K562 (cell line): ENCODE results near the gene MBOAT1. TPM values are rescaled to one million over a fixed set of nuclear protein-coding genes. Genes with fewer than 3 reads are reported as not detected.
A peak's percentile ranks its signal among the peaks of the same experiment; 100 is the strongest.

ENCODE experiments used
- GATAD2B ChIP-seq: fragments of 450-650 bp; IDR thresholded peaks from 2 replicates; pipeline ENCODE4 v1.6.1; 2017; ENCODE audit warnings: mild to moderate bottlenecking, borderline replicate concordance
- KLF1 ChIP-seq: fragments of 450-650 bp; IDR thresholded peaks from 2 replicates; pipeline ENCODE4 v1.6.1; 2016; ENCODE audit warnings: missing genetic modification characterization, missing compliant biosample characterization
- LCOR ChIP-seq: sonication (generic); formaldehyde crosslinking; IDR thresholded peaks from 2 replicates; pipeline ENCODE4 v1.8.0; 2022; ENCODE audit warnings: mild to moderate bottlenecking, missing genetic modification reagents
- NFYB ChIP-seq: IDR thresholded peaks from 2 replicates; pipeline ENCODE4 v1.6.1; 2011; ENCODE audit warnings: mild to moderate bottlenecking, moderate library complexity; ENCODE audit not compliant: insufficient read length; ENCODE audit errors: extremely low read depth
- NR2C2 ChIP-seq, 2 experiments: fragments of 200-800 bp in 1 of 2; sonication (Bioruptor generic) in 1 of 2; sonication (generic) in 1 of 2; formaldehyde crosslinking in 1 of 2; IDR thresholded peaks; 2 replicates each; pipeline versions ENCODE4 v1.6.1 to v1.8.0; 2016 to 2022; ENCODE audit warnings: mild to moderate bottlenecking in 1 of 2, missing compliant biosample characterization in 1 of 2, missing genetic modification characterization in 1 of 2, missing genetic modification reagents in 1 of 2
- RHOXF2B ChIP-seq: fragments of 250-450 bp; sonication (Bioruptor Pico); conservative IDR thresholded peaks from 2 replicates; pipeline ENCODE4 v1.5.1; 2021
- SAFB ChIP-seq: fragments of 200-400 bp; formaldehyde crosslinking; IDR thresholded peaks from 2 replicates; pipeline ENCODE4 v1.6.1; 2017; ENCODE audit warnings: low read depth, low read length, borderline replicate concordance
- ZBTB7A ChIP-seq: IDR thresholded peaks from 2 replicates; pipeline ENCODE4 v1.6.1; 2011; ENCODE audit warnings: low read depth, mild to moderate bottlenecking, low read length, moderate library complexity, borderline replicate concordance; ENCODE audit not compliant: control insufficient read depth
- ZNF274 ChIP-seq: IDR thresholded peaks from 2 replicates; pipeline ENCODE4 v1.6.1; 2011; ENCODE audit warnings: low read depth, mild to moderate bottlenecking, low read length, moderate library complexity, borderline replicate concordance
- ZSCAN29 ChIP-seq: fragments of 450-650 bp; IDR thresholded peaks from 2 replicates; pipeline ENCODE4 v1.6.1; 2017
- polyA plus RNA-seq, 8 experiments: library from polyadenylated mRNA; depleted of rRNA in 4 of 8; stranded (reverse) in 5 of 8; unstranded in 3 of 8; fragments of >200 nt; fragmentation: Nextera tagmentation in 2 of 8; fragmentation: Illumina TruSeq in 1 of 8; extraction: Ambion mirVana in 2 of 8; extraction: Trizol in 1 of 8; gene quantifications; 2 replicates each; pipeline versions ENCODE4 v1.2.1 to v1.2.3, GENCODE V29; 2011 to 2014; ENCODE audit warnings: inconsistent platforms in 1 of 8, missing spikeins in 1 of 8
- total RNA-seq, 7 experiments: library from RNA; depleted of rRNA in 6 of 7; stranded (reverse); fragments of >200 nt in 6 of 7; fragmentation: Illumina TruSeq in 2 of 7; extraction: Trizol in 2 of 7; gene quantifications; 2 replicates each; pipeline versions ENCODE4 v1.2.1 to v1.2.3, GENCODE V29; 2011 to 2021; ENCODE audit warnings: low replicate concordance in 1 of 7
- TF ChIP-seq, protein P1 (sequence below): sonication (generic); formaldehyde crosslinking; IDR thresholded peaks from 2 replicates; pipeline ENCODE4 v1.8.1; 2023; ENCODE audit warnings: mild to moderate bottlenecking, missing genetic modification reagents
- TF ChIP-seq, protein P2 (sequence below): sonication (generic); formaldehyde crosslinking; IDR thresholded peaks from 2 replicates; pipeline ENCODE4 v1.8.0; 2022; ENCODE audit warnings: mild to moderate bottlenecking, missing genetic modification reagents
- TF ChIP-seq, protein P3 (sequence below): fragments of 450-650 bp; IDR thresholded peaks from 2 replicates; pipeline ENCODE4 v1.6.1; 2018; ENCODE audit not compliant: partially characterized antibody
- TF ChIP-seq, protein P4 (sequence below): sonication (generic); formaldehyde crosslinking; IDR thresholded peaks from 2 replicates; pipeline ENCODE4 v1.8.0; 2022; ENCODE audit warnings: missing genetic modification reagents, mild to moderate bottlenecking, moderate library complexity, borderline replicate concordance

MBOAT1 gene
- total and polyA plus RNA-seq, 9 of the 15 experiments (the other 6 are each of a cell fraction or from before 2014, with no cell fraction given): 0.13 to 16.5 (median 10.3) TPM

DNA sequence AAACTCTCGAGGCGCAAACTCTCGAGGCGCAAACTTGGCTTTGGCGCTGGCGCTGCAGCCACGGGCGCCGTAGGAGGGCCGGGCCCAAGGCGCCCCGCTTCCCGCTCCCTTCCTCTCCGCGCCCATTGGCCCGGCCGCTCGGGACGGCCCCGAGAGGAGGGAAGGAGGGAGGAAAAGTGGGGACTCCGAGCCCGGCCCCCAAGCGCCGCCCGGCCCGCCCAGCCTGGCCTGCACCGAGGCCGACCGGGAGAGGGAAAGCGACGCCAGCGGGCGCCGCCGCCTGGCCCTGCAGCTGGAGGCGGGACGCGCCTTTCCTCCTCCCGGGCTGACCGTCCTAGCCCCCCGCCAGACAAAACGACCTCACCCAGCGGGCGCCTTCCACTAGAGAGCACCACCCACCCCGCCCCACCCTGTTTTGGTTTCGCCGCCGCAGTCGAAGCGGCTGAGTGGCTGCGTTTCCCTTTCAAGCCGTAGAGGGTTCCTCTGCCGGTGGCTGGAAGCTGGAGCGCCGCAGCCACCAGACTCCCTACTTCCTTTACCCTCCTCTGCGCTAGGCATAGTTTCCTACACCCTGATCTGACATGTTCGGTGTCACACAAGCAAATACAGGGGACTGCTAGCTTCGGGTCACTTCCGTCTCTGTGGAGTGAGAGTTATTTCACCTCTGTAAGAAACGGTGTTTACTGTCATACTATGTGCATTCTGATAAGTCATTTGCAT lies at the start of gene MBOAT1 (continued):
- TF ChIP-seq, protein P1, sequence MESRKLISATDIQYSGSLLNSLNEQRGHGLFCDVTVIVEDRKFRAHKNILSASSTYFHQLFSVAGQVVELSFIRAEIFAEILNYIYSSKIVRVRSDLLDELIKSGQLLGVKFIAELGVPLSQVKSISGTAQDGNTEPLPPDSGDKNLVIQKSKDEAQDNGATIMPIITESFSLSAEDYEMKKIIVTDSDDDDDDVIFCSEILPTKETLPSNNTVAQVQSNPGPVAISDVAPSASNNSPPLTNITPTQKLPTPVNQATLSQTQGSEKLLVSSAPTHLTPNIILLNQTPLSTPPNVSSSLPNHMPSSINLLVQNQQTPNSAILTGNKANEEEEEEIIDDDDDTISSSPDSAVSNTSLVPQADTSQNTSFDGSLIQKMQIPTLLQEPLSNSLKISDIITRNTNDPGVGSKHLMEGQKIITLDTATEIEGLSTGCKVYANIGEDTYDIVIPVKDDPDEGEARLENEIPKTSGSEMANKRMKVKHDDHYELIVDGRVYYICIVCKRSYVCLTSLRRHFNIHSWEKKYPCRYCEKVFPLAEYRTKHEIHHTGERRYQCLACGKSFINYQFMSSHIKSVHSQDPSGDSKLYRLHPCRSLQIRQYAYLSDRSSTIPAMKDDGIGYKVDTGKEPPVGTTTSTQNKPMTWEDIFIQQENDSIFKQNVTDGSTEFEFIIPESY (CRISPR knock-in tag): 0 out of 2 replicates have a peak, but pooled peaks have one; percentile 4
- TF ChIP-seq ZNF274 (no peak), ZBTB7A (peak; percentile 77; the same call in 1 of the 2 replicates), GATAD2B (no peak), SAFB (no peak), NR2C2 (CRISPR knock-in tag; IDR thresholded peaks at IDR 0.05) (no peak), NR2C2 (tag; IDR thresholded peaks at IDR 0.05) (no peak), NFYB (peak; percentile 55), KLF1 (tag) (no peak; the same call in 1 of the 2 replicates), LCOR (CRISPR knock-in tag) (peak; percentile 70; the same call in 1 of the 2 replicates), ZSCAN29 (no peak), RHOXF2B (CRISPR knock-in tag) (no peak)
- TF ChIP-seq, protein P2, sequence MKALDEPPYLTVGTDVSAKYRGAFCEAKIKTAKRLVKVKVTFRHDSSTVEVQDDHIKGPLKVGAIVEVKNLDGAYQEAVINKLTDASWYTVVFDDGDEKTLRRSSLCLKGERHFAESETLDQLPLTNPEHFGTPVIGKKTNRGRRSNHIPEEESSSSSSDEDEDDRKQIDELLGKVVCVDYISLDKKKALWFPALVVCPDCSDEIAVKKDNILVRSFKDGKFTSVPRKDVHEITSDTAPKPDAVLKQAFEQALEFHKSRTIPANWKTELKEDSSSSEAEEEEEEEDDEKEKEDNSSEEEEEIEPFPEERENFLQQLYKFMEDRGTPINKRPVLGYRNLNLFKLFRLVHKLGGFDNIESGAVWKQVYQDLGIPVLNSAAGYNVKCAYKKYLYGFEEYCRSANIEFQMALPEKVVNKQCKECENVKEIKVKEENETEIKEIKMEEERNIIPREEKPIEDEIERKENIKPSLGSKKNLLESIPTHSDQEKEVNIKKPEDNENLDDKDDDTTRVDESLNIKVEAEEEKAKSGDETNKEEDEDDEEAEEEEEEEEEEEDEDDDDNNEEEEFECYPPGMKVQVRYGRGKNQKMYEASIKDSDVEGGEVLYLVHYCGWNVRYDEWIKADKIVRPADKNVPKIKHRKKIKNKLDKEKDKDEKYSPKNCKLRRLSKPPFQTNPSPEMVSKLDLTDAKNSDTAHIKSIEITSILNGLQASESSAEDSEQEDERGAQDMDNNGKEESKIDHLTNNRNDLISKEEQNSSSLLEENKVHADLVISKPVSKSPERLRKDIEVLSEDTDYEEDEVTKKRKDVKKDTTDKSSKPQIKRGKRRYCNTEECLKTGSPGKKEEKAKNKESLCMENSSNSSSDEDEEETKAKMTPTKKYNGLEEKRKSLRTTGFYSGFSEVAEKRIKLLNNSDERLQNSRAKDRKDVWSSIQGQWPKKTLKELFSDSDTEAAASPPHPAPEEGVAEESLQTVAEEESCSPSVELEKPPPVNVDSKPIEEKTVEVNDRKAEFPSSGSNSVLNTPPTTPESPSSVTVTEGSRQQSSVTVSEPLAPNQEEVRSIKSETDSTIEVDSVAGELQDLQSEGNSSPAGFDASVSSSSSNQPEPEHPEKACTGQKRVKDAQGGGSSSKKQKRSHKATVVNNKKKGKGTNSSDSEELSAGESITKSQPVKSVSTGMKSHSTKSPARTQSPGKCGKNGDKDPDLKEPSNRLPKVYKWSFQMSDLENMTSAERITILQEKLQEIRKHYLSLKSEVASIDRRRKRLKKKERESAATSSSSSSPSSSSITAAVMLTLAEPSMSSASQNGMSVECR (CRISPR knock-in tag): peak; percentile 46; the same call in 1 of the 2 replicates
- TF ChIP-seq, protein P3, sequence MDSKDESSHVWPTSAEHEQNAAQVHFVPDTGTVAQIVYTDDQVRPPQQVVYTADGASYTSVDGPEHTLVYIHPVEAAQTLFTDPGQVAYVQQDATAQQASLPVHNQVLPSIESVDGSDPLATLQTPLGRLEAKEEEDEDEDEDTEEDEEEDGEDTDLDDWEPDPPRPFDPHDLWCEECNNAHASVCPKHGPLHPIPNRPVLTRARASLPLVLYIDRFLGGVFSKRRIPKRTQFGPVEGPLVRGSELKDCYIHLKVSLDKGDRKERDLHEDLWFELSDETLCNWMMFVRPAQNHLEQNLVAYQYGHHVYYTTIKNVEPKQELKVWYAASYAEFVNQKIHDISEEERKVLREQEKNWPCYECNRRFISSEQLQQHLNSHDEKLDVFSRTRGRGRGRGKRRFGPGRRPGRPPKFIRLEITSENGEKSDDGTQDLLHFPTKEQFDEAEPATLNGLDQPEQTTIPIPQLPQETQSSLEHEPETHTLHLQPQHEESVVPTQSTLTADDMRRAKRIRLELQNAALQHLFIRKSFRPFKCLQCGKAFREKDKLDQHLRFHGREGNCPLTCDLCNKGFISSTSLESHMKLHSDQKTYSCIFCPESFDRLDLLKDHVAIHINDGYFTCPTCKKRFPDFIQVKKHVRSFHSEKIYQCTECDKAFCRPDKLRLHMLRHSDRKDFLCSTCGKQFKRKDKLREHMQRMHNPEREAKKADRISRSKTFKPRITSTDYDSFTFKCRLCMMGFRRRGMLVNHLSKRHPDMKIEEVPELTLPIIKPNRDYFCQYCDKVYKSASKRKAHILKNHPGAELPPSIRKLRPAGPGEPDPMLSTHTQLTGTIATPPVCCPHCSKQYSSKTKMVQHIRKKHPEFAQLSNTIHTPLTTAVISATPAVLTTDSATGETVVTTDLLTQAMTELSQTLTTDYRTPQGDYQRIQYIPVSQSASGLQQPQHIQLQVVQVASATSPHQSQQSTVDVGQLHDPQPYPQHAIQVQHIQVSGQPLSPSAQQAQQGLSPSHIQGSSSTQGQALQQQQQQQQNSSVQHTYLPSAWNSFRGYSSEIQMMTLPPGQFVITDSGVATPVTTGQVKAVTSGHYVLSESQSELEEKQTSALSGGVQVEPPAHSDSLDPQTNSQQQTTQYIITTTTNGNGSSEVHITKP: peak; percentile 87
- TF ChIP-seq, protein P4, sequence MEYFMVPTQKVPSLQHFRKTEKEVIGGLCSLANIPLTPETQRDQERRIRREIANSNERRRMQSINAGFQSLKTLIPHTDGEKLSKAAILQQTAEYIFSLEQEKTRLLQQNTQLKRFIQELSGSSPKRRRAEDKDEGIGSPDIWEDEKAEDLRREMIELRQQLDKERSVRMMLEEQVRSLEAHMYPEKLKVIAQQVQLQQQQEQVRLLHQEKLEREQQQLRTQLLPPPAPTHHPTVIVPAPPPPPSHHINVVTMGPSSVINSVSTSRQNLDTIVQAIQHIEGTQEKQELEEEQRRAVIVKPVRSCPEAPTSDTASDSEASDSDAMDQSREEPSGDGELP (CRISPR knock-in tag): peak; percentile 87
